ENCODE results near the gene WDR64.

DNA sequence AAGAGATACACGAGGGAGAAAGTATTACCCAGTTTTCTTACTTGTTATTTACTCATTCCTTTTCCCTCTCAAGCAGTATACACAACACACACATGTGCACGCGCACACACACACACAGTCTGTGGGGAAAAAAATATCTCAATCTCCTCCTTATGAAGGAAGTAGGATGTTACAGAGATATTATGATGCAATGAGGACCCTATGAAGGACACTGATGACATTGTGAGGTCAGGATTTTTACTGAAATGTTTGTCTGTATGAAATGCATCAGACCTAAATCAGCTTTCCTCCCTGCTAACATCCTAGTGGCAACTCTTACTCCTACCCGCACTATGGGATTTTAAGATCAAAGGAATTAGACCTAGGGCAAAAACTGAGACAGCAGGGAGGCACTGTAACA, at the start of gene WDR64:
- TF ChIP-seq, protein P1, sequence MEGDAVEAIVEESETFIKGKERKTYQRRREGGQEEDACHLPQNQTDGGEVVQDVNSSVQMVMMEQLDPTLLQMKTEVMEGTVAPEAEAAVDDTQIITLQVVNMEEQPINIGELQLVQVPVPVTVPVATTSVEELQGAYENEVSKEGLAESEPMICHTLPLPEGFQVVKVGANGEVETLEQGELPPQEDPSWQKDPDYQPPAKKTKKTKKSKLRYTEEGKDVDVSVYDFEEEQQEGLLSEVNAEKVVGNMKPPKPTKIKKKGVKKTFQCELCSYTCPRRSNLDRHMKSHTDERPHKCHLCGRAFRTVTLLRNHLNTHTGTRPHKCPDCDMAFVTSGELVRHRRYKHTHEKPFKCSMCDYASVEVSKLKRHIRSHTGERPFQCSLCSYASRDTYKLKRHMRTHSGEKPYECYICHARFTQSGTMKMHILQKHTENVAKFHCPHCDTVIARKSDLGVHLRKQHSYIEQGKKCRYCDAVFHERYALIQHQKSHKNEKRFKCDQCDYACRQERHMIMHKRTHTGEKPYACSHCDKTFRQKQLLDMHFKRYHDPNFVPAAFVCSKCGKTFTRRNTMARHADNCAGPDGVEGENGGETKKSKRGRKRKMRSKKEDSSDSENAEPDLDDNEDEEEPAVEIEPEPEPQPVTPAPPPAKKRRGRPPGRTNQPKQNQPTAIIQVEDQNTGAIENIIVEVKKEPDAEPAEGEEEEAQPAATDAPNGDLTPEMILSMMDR (conservative IDR thresholded peaks at IDR 0.05), result no peak
- TF ChIP-seq EZH2 (IDR thresholded peaks at IDR 0.05; ENCODE audit: low read depth), result no peak
